GM19035 (cell line): Measurements from ENCODE around the gene INKA1.

Experiments used
- ATAC-seq: cut with Tn5 transposase; IDR thresholded peaks from one replicate; pipeline ENCODE4 v1.9.1; 2021; ENCODE audit not compliant: unreplicated experiment

The INKA1 gene

DNA sequence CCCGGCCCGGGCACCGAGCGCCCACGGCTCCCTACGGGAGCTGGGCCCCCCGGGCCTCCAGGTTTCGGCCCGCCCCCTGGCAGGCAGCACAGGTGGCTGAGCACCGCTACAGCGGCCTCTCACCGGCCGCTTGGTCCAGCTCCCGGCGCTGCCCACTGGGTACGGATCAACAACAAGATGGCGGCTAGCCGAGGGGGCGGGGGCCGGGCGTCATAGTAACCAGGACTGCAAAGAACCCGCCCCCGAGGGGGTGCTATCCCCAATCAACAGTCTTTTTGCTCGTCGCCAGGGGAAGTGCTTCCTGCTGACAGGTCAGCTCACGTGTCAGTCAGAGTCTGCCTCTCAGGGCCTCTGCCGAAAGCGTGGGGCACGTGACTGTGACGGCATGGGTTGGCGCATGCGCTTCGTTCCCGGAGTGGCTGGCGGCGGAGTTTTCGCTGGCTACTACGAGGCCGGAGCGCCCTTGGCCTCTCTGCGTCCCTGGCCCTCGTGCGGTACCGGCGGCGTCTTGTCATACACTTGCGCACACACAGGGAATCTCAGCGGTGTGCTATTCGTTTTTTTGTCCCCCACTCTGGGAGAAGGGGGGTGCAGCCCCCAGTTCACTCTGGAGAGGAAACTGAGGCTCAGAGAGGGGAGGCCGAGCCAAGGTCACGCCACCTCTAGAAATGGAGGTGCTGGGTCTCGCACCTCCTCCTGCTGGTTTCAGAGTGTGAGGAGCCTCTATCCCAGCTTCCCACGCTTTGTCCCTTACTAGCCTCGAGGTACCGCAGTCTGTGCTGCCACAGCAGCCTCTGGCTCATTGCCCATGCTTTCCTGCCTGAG, 16.5 kb upstream of the INKA1 start, which contains the start of gene IP6K1:
Gene IP6K1 (minus strand): TSS at position 186 of the 825 bp plus-strand sequence. CDS start 38,502 bp downstream, outside the sequence.
- peak; percentile 97 for ATAC-seq

GRCh38 chr3:49787182-49787464, 15.9 kb upstream of the INKA1 start:
- ATAC-seq, result no peak

DNA sequence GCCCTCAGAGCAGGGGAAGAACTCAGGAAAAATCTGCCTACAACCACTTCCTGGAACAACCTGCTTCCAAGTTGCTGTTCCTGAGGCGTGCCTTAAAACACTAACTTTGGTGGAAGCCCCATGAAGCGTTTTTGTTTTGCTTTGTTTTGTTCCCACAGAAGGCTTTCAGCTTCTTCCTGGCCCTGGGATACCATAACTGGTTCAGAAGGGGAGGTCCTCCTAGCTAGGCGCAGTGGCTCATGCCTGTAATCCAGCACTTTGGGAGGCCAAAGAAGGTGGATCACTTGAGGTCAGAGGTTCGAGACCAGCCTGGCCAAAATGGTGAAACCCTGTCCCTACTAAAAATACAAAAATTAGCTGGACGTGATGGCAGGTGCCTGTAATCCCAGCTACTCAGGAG, 15.5 kb upstream of the INKA1 start:
- no peak for ATAC-seq

GRCh38 chr3:49788056-49788455, 15.0 kb upstream of the INKA1 start:
- ATAC-seq, result no peak

GRCh38 chr3:49790626-49791411, 12.2 kb upstream of the INKA1 start:
- no peak for ATAC-seq

- ATAC-seq, result no peak
These were observed 11.5 kb upstream of the INKA1 start for GRCh38 chr3:49791571-49791970.

- ATAC-seq, result no peak
These were observed 10.5 kb upstream of the INKA1 start for GRCh38 chr3:49792371-49793150.

DNA sequence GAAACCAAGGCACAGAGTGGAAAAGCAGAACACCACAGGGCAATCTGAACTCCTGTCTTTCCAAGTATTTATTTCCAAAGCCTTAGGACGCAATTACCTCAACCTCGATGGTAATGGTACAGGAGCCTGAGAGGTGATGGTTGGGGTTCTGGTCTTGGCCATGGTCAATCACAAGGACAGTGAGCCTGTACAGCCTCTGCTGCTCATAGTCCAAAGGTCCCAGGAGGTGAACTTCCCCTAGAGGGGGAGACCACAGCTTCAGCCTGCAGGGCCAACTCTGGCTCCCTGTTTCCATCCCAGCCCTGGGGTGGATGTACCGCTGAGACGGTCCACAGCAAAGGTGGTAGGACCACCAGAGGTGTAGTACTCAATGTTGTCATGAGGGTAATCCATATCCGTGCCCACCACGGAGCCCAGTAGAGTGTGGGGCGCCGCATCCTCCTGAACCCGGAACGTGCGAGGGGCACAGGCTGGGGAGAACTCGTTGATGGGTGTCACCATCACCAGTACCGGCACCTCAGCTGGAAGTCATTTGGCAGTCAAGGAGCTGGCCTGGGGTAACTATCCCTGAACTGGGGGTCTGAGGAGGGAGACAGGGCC, 9.5 kb upstream of the INKA1 start:
- ATAC-seq, result no peak

GRCh38 chr3:49794431-49794830, 8.6 kb upstream of the INKA1 start:
- ATAC-seq, result no peak

- ATAC-seq, result no peak
These were observed 7.8 kb upstream of the INKA1 start for GRCh38 chr3:49794926-49795905.

DNA sequence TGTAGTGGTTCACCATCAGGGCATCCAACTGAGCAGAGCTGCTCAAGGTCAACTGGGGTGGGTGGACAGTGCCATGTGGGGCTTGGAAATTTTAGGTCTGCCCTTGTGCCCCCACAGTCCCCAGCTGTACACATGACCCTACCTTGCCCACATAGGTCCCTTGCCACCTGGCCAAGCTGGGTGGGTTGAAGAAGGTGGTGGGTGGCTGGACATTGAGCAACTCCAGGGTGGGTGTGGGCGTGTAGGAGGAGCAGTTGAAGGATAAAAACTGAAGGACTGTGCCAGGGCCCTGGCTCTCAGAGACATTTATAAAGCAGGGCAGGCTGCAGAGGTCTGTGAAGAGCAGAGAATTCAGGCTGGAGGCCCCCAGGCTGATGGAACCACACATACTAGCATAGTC, 4.0 kb upstream of the INKA1 start:
- no peak for ATAC-seq

DNA sequence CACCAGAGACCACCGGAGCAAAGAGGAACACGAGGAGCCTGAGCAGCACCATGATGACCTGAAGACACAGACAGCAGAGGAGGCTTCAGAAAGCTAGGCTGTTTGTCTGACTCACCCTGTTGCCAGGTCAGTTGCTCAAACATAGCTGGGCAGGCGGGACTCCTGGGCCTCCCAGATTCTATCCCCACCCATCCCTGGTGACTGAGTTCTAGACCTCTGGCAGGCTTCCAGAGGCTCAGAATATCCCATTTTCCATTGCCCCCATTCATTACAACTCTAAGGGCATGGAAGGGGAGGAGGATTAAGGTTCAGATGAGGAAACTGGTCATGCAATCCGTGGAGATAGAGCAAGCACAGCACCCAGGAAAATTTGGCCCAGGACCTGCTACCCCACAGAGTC, 3.3 kb upstream of the INKA1 start, which contains the start of gene CDHR4:
Gene CDHR4 (minus strand): TSS at position 113 of the 400 bp plus-strand sequence. CDS start 61 bp downstream, at position 52.
- ATAC-seq, result no peak

DNA sequence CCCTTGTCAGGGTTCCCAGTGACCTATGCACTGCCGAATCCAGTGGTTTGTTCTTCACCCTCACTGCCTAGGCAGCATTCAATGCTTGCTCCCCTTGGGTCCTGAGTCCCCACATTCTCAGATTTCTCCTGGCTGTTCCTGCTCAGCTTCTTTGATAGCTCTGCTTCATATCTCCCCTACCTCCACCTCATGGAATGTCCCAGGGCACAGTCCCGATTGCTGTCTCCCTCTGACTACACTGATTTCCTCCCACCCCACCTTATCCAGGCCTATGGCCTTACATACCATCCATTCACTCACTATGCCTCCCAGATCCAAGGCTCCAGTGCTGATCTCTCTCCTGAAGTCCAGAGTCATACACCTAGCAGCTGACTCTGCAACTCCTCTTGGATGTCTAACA, 1.9 kb upstream of the INKA1 start:
- no peak for ATAC-seq

- peak; percentile 4 for ATAC-seq
These were observed 542 bp downstream of the INKA1 start for GRCh38 chr3:49803465-49804140.

DNA sequence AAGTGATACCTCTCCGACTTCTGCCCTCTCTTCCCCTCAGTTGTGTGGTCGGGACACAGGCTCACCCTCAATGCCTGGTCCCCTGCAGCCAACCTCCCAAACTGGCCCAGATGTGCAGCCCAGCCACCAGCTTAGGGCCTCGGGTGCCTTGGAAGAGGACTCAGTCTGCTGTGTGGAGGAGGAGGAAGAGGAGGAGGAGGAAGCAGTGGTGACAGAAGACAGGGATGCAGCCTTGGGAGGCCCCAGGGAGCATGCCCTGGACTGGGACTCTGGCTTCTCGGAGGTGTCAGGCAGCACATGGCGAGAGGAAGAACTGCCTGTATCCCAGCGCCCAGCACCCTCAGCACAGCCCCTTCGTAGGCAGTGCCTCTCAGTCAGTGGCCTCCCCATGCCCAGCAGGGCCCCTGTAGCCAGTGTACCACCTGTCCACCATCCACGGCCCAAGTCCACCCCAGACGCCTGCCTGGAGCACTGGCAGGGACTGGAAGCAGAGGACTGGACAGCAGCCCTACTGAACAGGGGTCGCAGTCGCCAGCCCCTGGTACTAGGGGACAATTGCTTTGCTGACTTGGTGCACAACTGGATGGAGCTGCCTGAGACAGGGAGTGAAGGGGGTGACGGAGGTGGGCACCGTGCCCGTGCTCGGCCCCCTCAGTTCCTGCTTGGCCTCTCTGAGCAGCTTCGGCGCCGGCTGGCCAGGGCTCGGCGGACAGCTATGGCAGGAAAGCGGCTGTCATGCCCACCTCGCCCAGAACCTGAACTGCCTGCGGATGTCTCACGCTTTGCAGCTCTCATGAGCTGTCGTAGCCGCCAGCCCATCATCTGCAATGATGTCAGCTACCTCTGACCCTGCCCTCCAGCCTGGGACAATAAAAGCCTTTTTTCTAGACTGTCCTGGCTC, 1.3 kb downstream of the INKA1 start:
- no peak for ATAC-seq

- no peak for ATAC-seq
These were observed 2.3 kb downstream of the INKA1 start for GRCh38 chr3:49805367-49805782.

- no peak for ATAC-seq
These were observed 3.0 kb downstream of the INKA1 start for GRCh38 chr3:49805897-49806701.
